Fibroblast of pulmonary artery (primary cell): ENCODE measurements around the gene C16orf54.
A peak's percentile ranks its signal among the peaks of the same experiment; 100 is the strongest.
"Not testable (repeated sequence)": the region's sequence is repeated elsewhere in the genome, so short reads cannot be mapped to it uniquely, and the experiment has no call there.

Source experiments
- DNase-seq: peaks from one replicate; pipeline ENCODE4 v3.0.0-alpha.2; 2010; ENCODE audit warnings: low read depth
- H3K4me3 ChIP-seq: replicated peaks from 2 replicates; pipeline ENCODE4 v1.5.1; 2011; ENCODE audit warnings: low read depth, mild to moderate bottlenecking, control low read depth, low read length, moderate library complexity
- CTCF ChIP-seq: IDR thresholded peaks from 2 replicates; pipeline ENCODE4 v1.5.1; 2011; ENCODE audit warnings: mild to moderate bottlenecking, control low read depth, low read length, inconsistent platforms; ENCODE audit errors: missing control alignments

C16orf54 gene

GRCh38 chr16:29700253-29700987, 45.4 kb downstream of the C16orf54 start:
- peak; percentile 84 for TF ChIP-seq CTCF
- H3K4me3 ChIP-seq = no peak overlapping the region
- DNase-seq = peak; percentile 93

GRCh38 chr16:29699324-29700219, 46.2 kb downstream of the C16orf54 start:
- TF ChIP-seq CTCF = no peak
- no peak for DNase-seq
- no peak overlapping the region for H3K4me3 ChIP-seq

- TF ChIP-seq CTCF = no peak
- no peak for DNase-seq
- no peak overlapping the region for H3K4me3 ChIP-seq
Observed at GRCh38 chr16:29698484-29699323, 47.1 kb downstream of the C16orf54 start.

- DNase-seq = no peak
- TF ChIP-seq CTCF = no peak
- no peak overlapping the region for H3K4me3 ChIP-seq
Observed at GRCh38 chr16:29698042-29698441, 47.7 kb downstream of the C16orf54 start.

- H3K4me3 ChIP-seq = no peak overlapping the region
- no peak for TF ChIP-seq CTCF
- no peak for DNase-seq
Observed at GRCh38 chr16:29697391-29697790, 48.4 kb downstream of the C16orf54 start.

- no peak for DNase-seq
- H3K4me3 ChIP-seq = no peak overlapping the region
- TF ChIP-seq CTCF = no peak
Observed at GRCh38 chr16:29696881-29697331, 48.9 kb downstream of the C16orf54 start.

GRCh38 chr16:29695675-29696074, 50.1 kb downstream of the C16orf54 start:
- DNase-seq, H3K4me3 ChIP-seq: not testable (repeated sequence)
